Skin epidermis (tissue), 12 donors: ENCODE measurements around the gene HIP1.
"Not testable (repeated sequence)": the region's sequence is repeated elsewhere in the genome, so short reads cannot be mapped to it uniquely, and the experiment has no call there.

Experiments
- H3K27ac ChIP-seq, 21 experiments: fragments of 200-600 bp; sonication (generic) in 11 of 21; one replicate each; pipeline ENCODE4 v1.5.0; 2020; ENCODE audit warnings: mild to moderate bottlenecking in 3 of 21, inconsistent platforms in 2 of 21, moderate library complexity in 2 of 21
- H3K4me3 ChIP-seq, 7 experiments: fragments of 200-600 bp; sonication (generic) in 2 of 7; one replicate each; pipeline ENCODE4 v1.5.0; 2020; ENCODE audit warnings: inconsistent platforms in 2 of 7, mild to moderate bottlenecking in 2 of 7, moderate library complexity in 1 of 7

Gene HIP1

GRCh38 chr7:75738604-75738974, at the start of gene HIP1:
HIP1 (minus strand) TSS chr7:75738941; CDS start chr7:75738920, 21 bp downstream.
- Histone ChIP-seq H3K4me3 (peak within 1 kb of the TSS; percentile 86 to 97 (median 93)), H3K27ac (peak within 1 kb of the TSS in 20 of 21 experiments; percentile 63 to 90 (median 82))

- not testable (repeated sequence) for H3K27ac ChIP-seq, H3K4me3 ChIP-seq
These were observed 49.6 kb upstream of the HIP1 start for GRCh38 chr7:75788154-75788847.

- not testable (repeated sequence) for H3K27ac ChIP-seq, H3K4me3 ChIP-seq
These were observed 44.3 kb upstream of the HIP1 start for GRCh38 chr7:75783058-75783457.

GRCh38 chr7:75780647-75781273, 42.0 kb upstream of the HIP1 start:
- H3K4me3 ChIP-seq, H3K27ac ChIP-seq: not testable (repeated sequence)

GRCh38 chr7:75779516-75779915, 40.8 kb upstream of the HIP1 start:
- H3K27ac ChIP-seq, H3K4me3 ChIP-seq: not testable (repeated sequence)

GRCh38 chr7:75779035-75779434, 40.3 kb upstream of the HIP1 start:
- H3K4me3 ChIP-seq, H3K27ac ChIP-seq: not testable (repeated sequence)

GRCh38 chr7:75776295-75776971, 37.7 kb upstream of the HIP1 start:
- H3K27ac ChIP-seq = no peak overlapping the region

GRCh38 chr7:75773958-75774357, 35.2 kb upstream of the HIP1 start:
- H3K27ac ChIP-seq, H3K4me3 ChIP-seq: not testable (repeated sequence)

More at GRCh38 chr7:75776295-75776971, 37.7 kb upstream of the HIP1 start:
- no peak overlapping the region for H3K4me3 ChIP-seq

- H3K27ac ChIP-seq = peak within 1 kb of the TSS in 4 of 21 experiments; percentile 30 to 53 (median 42)
- H3K4me3 ChIP-seq = no peak within 1 kb of the TSS
These were observed 33.6 kb upstream of the HIP1 start, which contains the start of gene CCL26 for GRCh38 chr7:75772081-75773077. CCL26 (minus strand) TSS chr7:75772211; CDS start chr7:75772176, 35 bp downstream.

GRCh38 chr7:75771224-75771623, 32.5 kb upstream of the HIP1 start:
- Histone ChIP-seq H3K4me3 (no peak overlapping the region), H3K27ac (no peak overlapping the region)

- Histone ChIP-seq H3K4me3 (no peak overlapping the region), H3K27ac (no peak overlapping the region)
These were observed 23.7 kb upstream of the HIP1 start for GRCh38 chr7:75762350-75762917.

GRCh38 chr7:75761801-75762200, 23.1 kb upstream of the HIP1 start:
- not testable (repeated sequence) for H3K27ac ChIP-seq, H3K4me3 ChIP-seq

GRCh38 chr7:75758491-75758890, 19.8 kb upstream of the HIP1 start:
- no peak overlapping the region for H3K27ac ChIP-seq
- no peak overlapping the region for H3K4me3 ChIP-seq

- Histone ChIP-seq H3K4me3 (no peak overlapping the region), H3K27ac (no peak overlapping the region)
These were observed 19.1 kb upstream of the HIP1 start for GRCh38 chr7:75757860-75758259.

- Histone ChIP-seq H3K27ac (no peak overlapping the region), H3K4me3 (no peak overlapping the region)
These were observed 18.4 kb upstream of the HIP1 start for GRCh38 chr7:75756991-75757676.

- H3K27ac ChIP-seq = no peak overlapping the region
- H3K4me3 ChIP-seq = no peak overlapping the region
These were observed 17.7 kb upstream of the HIP1 start for GRCh38 chr7:75756206-75756990.

GRCh38 chr7:75743455-75743859, 4.7 kb upstream of the HIP1 start:
- H3K27ac ChIP-seq = no peak overlapping the region

More at GRCh38 chr7:75743455-75743859, 4.7 kb upstream of the HIP1 start:
- no peak overlapping the region for H3K4me3 ChIP-seq
